NCI-H2081 (cell line): ENCODE results near the gene ZNF286A.
"Not testable (repeated sequence)": the region's sequence is repeated elsewhere in the genome, so short reads cannot be mapped to it uniquely, and the experiment has no call there.

Experiments
- DNase-seq, 2 experiments: peaks; one replicate each; lab custom pipeline; 2025; lab: John Stamatoyannopoulos, UW

The ZNF286A gene

GRCh38 chr17:15699413-15699924 lies at the start of gene ZNF286A:
ZNF286A (plus strand) TSS chr17:15699752; CDS start chr17:15700330, 578 bp downstream.
- DNase-seq = peak; percentile 93 to 97

DNA sequence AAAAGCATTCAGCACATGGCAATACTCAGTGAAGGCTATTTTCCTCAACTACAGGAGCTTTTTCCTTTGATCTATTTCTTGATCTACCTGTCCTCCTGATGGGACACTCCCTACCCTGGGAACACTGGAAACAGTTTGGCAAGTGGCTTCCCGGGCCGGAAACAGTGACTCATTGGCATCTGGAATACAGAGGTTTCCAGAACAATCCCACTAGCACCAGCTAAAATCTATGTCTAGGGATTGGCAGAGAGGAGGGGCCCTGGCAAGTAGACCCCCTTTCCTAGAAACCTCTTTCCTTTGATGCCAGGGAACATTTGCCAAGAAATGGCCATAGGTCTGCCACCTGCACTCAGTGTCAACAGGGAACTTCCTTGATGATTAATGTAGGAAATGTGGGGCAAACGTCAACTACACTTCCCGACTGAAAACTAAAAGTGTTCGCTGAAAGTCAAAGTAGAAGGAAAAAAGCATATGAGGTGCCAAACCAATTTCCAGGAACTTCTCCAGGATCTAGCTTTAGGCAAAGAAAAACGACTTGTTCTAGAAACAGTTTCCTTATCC lies 49.6 kb upstream of the ZNF286A start:
- DNase-seq = no peak

GRCh38 chr17:15650741-15651582 lies 48.6 kb upstream of the ZNF286A start:
- DNase-seq = no peak

DNA sequence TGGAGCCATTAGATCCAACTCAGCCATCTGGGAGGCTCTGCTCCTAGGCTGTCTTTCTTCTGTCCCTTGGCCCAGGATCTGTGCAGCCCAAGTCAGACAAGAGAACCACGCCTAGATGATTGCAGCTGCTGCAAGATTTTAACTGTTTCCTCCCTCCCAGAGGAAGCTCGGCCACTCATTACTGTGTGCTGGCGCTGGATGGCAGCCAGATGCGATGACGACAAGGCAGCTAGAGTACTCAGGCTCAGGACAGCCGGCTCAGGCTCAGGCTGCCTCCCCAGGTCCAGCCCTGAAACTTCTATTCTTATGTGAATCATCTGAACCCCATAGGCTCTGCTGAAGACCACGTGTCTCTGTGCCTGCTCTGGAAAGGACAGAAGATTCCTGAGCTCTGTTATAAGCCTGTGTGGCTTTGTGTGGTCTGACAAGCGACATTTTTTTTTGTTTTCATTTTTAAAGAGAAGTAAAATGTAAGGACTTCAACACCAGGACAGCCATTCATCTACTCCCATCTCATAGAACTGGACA lies 47.9 kb upstream of the ZNF286A start:
- peak; percentile 57 to 78 for DNase-seq

- no peak for DNase-seq
Measured at GRCh38 chr17:15652960-15653359, 46.6 kb upstream of the ZNF286A start.

DNA sequence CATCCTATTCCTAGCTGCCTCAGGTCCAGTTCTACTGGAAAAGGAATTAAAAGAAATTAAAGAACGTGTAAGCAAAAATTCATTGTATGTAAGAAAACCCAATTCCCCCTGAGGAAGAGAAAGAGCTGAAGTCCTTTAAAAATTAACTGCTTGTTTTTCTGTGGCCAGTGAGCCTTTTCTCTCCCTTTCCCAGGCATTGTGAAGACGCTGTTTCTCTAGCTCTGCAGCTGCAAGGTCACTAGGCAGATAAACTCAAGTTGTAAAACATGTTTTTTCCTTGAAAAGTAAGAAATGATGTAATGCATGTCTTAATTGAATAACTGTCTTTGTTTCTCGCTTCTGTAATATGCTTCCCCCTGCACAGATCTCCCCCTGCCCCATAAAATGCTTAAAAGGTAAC lies 45.2 kb upstream of the ZNF286A start:
- not testable (repeated sequence) for DNase-seq

- DNase-seq = no peak
Measured at GRCh38 chr17:15654886-15655561, 44.5 kb upstream of the ZNF286A start.

- DNase-seq = no peak
Measured at GRCh38 chr17:15657868-15658267, 41.7 kb upstream of the ZNF286A start.

DNA sequence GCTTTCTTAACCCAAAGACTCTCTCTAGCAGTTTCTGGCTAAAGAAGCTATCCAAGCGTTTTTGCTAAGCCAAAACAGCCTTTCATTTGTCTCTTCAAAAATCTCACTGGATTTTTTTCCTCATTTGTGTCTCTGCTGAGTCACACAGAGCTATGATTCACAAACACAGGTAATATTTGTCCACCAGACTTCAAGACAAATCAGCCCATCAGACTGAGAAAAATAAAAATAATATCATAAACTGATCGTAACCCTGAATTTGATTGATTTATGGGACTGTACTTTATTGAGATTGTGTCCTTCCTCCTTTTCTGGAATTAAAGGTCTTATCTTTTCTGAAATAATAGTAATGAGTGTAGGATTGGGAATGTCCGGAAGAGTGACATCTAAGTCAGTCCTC lies 41.3 kb upstream of the ZNF286A start:
- DNase-seq = no peak

- DNase-seq = no peak
Measured at GRCh38 chr17:15659236-15659635, 40.3 kb upstream of the ZNF286A start.

- no peak for DNase-seq
Measured at GRCh38 chr17:15659663-15660062, 39.9 kb upstream of the ZNF286A start.

GRCh38 chr17:15660077-15660476 lies 39.5 kb upstream of the ZNF286A start:
- no peak for DNase-seq

DNA sequence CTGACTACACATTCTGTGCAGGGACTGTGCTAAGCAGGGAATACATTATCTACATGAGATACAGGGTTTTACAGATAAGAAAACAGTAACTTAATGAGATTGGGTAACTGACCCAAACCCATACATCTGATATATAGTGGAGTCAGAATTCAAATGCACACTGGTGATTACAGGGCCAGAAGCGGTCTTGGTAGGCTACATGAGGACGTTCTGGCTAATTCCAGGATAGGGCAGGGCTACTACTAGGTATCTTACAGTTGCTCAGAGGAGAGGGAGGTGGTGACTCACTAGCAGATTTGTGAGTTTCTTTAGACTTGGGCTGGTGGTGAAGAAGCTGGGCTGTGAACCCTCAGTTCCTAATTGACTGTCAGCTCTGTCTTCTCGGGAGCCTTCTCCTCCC lies 36.9 kb upstream of the ZNF286A start:
- no peak for DNase-seq

GRCh38 chr17:15663176-15663575 lies 36.4 kb upstream of the ZNF286A start:
- no peak for DNase-seq

DNA sequence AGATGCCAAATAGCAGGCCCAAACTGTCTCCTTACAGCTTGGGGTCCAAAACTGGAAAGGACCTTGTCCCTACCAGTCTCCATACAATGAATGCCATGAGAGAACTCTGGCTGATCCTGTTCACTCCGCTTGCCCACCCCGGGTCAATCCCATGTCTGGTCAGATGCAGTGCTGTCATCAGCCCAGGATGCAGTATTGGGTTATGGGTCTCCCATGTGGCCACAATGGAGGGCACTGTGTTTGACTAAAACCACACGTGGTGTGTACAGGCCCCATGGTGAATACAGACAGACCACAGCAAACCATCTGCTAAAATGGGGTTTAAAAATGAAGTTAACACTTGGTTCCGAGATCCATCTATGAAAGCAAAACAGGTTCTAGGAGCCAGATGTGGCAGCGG lies 35.9 kb upstream of the ZNF286A start:
- no peak for DNase-seq

GRCh38 chr17:15669526-15669925 lies 30.0 kb upstream of the ZNF286A start:
- DNase-seq = not testable (repeated sequence)

- DNase-seq = not testable (repeated sequence)
Measured at GRCh38 chr17:15674640-15675039, 24.9 kb upstream of the ZNF286A start.

- not testable (repeated sequence) for DNase-seq
Measured at GRCh38 chr17:15675991-15676390, 23.6 kb upstream of the ZNF286A start.

DNA sequence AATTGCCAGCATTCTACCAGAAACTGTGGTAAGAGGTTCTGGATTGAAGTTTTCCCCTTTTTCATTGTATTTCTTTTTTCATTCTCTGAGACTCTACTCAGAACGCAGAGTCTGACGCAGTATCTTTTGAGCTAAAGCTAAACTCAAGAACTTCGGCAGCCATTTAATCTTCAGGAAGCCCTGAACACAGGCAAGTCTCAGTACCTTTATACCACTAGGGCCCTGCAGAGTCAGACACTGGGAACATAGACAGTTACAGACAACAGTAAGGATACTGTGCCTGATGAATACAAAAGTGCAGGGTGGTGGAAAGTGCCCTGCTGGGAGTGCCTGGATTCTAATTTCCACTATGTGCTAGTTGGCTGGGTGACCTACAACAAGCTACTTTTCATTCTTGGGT lies 16.4 kb upstream of the ZNF286A start:
- DNase-seq = not testable (repeated sequence)

GRCh38 chr17:15683824-15684478 lies 15.6 kb upstream of the ZNF286A start, which contains the start of gene TRIM16:
TRIM16 (minus strand) TSS chr17:15684311; CDS start chr17:15651609, 32,702 bp downstream.
- peak; percentile 23 to 51 for DNase-seq

- not testable (repeated sequence) for DNase-seq
Measured at GRCh38 chr17:15687494-15687893, 12.1 kb upstream of the ZNF286A start.

DNA sequence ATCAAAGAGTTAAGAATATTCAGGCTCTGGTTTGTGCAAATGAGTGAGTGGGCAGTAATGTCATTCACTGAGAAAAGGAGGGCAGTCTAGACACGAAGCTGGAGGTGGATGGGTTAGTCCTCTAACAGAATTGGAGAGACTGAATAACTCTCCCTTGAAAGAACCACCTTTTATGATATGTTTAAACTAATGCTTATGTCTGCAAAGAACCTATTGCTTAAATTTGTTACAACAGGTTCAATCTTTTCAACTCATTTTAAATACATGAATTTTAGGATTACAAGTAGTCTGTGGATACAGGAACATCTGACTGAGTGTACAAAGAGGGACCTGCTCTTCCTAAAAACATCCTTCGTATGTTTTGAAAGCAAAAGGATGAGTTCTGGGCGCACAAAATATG lies 585 bp upstream of the ZNF286A start:
- not testable (repeated sequence) for DNase-seq
